ENCODE data around the gene SYT5.
A peak's percentile ranks its signal among the peaks of the same experiment; 100 is the strongest.
"Not testable (repeated sequence)": the region's sequence is repeated elsewhere in the genome, so short reads cannot be mapped to it uniquely, and the experiment has no call there.

The SYT5 gene

DNA sequence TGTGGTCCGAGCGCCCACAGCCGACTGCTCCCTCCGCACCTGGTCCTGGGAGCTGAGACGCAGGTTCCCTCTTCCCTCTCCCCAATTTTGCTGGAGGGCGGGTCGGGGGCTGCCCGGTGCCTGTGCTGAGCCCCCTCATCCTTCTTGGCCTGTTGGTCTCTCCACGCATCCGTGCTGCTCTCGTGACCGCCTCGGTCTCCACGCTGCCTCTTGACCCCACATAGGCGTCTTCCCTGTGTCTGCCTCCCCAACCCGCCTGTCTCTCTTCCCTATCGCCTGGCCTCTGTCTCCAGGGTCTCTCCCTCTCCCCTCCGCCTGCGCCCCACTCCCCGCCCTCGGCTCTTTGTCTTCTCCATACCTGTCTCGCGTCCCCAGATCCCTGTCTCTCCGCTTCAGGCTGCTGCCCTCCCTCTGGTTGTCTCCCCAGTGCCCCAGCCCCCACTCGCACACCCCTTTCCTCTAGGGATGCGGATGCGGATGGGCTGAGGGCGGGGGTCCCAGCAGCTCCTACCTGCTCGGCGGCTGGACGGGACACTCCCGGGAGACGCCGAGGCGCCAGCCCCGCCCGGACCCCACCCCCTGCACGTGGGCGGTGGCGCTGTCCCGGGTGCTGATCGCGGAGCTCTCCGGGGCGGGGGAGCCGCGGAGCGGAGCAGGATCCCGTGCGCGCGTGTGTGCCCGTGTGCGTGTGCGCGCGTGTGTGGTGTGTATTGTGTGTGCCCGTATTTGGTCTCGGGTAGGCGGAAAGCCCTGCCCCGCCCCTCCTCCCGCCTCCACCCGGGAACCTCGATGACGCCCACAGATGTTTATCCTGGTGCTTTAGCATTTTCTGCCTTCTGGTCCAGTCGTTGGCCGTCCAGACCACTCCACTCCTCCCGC, at the start of gene SYT5:
Gene SYT5, minus strand, starts transcription at position 684 of the 879 bp plus-strand sequence. CDS start 1,248 bp downstream, outside the sequence.
- peak; percentile 79 for DNase-seq (ENCODE audit: low spot score)

DNA sequence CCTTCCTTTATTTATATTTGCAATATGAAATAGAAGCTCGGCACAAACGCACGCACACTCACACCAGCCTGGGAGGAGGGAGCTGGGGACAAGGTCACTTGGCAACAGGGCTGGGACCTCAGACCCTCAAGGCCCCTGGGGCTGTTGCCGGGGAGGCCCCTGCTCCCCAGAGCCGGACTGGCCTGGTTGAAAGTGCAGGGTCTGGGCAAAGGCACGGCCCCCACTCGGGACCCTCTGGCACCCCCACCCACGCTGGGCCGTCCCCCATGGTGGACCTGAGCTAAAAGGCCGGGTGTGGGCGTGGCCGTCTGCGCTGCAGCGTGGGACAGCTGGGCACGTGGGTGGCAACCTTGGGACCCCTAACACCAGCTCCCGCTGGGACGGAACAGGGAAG, 49.7 kb upstream of the SYT5 start:
- DNase-seq (ENCODE audit: low spot score): no peak

DNA sequence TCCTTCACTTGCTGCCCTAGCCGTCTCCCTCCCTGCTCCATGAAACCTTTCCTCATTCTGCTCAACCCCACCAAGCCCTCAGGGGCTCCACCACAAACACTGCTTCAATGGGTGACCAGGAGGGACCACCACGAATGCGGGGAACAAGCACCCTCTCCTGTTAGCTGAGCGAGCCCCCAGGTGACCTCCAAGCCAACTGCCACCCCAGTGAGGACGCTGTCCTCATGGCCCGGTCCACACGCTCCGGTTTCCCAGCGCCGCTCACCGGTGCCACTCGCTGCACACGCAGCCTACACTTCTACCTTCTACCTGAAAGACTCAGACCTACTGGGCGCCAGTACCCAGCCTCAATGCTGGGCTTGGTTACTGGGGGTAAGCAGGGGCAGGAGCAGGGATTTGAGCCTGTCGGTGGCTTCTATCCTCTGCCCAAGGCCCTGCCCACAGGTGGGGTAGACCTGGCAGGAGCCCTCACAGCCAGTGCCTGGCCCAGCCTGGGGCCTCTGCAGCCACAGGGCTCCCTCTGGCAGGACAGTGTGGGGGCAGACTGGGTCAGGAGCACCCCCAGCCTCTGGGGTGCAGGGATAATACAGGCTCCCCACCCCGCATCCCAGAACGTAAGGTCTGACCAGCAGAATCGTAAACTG, 49.2 kb upstream of the SYT5 start:
- no peak for DNase-seq (ENCODE audit: low spot score)

DNA sequence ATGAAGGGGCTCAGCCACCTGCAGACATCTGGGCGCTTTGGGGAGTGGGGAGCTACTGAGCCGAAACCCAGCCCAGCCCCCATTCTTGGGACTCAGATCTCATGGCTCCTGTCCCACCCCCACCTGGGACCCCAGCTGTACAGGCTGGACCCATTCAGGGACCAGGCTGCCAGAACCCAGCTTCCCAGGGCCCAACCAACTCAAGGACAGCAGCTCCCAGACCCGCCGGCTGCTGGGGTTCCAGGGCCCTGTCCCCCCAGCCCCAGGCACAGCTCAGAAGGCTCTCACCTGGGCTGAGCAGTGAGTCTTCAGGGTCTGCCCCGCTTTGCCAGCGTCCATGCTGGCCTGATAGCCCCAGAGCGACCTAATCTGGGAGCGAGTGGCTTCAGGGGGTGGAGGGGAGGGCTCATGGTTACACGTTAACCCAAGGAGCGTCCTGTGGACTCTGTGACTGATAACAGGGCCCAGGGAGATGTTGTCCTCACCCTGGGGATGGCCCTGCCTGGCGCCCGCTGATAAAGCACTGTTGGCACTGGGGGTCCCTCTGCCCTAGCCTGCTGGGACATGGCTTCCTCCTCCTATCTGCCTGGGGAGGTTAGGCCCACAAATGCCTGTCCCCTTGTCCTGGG, 48.4 kb upstream of the SYT5 start, which contains the start of gene TMEM86B:
Gene TMEM86B, minus strand, starts transcription at position 361 of the 629 bp plus-strand sequence. Its CDS starts 22 bp downstream, at position 339.
- no peak for DNase-seq (ENCODE audit: low spot score)

DNA sequence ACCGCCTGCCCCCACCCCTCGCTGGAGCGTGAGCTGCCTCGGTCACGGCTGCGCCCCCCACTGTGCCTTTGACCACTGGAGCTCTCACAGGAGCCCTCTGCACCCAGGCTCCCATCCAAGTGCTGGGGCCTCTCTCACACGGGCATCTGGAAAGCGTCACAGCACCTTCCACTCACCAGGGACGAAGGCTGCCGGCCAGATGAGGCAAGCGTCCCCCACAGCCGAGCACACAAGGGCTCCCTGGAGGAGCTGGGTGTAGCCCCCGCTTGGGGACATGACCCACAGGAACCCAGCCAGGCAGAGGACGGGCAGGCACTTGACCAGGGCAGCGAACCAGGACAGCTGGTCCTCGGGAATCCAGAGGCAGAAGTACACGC, 47.9 kb upstream of the SYT5 start:
- no peak for DNase-seq (ENCODE audit: low spot score)

DNA sequence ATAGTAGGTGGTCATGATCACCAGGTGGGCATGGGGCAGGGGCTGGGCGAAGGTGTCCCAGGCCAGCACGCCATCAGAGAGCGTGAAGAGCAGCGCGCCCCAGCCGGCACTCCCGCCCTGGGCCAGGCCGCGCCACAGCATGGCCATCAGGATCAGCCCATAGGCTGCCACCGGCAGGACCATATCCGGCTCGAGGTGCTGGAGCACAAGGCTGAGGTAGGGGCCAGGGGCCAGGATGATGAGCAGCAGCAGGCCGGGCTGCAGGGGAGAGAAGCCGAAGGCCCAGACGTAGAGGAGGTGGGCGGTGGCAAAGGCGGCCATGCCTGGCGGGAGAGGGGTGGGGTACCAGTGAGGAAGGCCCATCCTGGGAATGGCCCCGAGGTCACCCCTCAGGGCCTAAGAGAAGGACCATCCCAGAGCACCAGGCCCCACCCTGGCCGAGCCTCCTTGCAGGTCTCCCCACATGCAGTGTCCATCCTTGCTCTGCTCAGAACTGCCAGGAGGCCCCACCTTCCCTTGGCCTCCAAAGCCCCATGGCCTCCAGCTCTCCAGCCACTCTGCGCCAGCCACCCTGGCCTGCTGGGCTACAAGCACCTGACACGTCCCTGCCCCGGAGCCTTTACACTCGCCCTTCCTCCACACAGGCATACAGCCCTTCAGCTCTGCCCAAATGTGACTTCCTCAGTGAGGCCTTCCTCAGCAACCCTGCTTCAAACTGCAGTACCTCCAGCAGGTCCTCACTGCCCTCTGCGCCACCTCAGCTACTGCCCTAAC, 47.3 kb upstream of the SYT5 start:
- DNase-seq (ENCODE audit: low spot score): no peak

DNA sequence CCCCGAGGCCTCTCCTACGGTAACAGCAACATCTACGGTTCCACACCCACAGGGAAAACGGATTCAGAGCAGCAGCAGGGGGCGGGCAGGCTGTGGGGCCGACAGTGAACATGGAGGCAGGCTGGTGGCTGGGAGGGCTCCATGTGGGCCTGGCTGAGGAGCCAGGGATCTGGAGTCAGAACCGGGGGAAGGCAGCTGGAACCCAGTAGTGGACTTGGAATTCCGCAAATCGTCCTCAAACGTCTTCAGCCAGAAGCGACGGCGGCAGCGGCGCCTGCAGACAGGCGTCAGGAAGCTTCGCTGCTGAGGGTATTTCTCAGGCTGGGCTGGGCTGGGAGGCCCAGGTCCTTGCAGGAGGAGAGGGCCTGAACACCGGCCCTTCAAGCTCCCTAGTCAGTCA, 46.7 kb upstream of the SYT5 start:
- DNase-seq (ENCODE audit: low spot score): no peak

DNA sequence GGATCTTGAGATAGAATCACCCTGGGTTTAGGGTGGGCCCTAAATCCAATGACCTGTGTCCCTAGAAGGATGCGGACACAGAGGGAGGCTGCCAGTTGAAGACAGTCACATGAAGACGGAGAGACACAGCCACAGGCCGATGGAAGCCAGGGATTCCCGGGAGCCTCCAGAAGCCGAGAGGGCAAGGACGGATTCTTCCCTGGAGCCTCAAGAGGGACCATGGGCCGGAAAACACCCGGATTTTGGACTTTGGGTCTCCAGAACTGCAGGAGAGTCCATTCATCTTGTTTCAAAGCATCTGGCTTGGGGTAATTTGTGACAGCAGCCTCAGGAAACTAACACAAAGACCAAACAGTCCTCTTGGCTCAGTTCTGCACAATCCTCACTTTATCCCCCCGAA, 46.2 kb upstream of the SYT5 start:
- no peak for DNase-seq (ENCODE audit: low spot score)

DNA sequence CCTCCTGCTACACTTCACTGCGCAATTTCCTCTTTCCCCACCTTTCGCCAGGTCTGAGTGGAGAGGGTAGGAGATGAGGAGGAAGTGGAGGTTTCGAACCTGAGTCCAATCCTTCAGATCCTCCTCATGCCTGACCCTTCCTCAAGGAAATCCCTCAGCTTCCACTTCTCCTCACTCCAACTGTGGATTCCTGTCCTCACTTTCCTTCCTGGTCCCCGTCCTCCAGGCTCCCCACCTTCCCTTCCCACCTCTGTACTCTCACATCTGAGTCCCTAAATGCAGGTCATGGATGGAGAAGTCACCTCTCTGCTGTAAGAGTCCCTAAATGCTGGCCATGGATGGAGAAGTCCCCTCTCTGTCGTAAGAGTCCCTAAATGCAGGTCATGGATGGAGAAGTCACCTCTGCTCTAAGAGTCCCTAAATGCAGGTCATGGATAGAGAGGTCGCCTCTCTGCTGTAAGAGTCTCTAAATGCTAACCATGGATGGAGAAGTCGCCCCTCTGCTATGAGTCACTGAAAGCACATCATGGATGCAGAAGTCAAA, 45.4 kb upstream of the SYT5 start:
- DNase-seq (ENCODE audit: low spot score): no peak

DNA sequence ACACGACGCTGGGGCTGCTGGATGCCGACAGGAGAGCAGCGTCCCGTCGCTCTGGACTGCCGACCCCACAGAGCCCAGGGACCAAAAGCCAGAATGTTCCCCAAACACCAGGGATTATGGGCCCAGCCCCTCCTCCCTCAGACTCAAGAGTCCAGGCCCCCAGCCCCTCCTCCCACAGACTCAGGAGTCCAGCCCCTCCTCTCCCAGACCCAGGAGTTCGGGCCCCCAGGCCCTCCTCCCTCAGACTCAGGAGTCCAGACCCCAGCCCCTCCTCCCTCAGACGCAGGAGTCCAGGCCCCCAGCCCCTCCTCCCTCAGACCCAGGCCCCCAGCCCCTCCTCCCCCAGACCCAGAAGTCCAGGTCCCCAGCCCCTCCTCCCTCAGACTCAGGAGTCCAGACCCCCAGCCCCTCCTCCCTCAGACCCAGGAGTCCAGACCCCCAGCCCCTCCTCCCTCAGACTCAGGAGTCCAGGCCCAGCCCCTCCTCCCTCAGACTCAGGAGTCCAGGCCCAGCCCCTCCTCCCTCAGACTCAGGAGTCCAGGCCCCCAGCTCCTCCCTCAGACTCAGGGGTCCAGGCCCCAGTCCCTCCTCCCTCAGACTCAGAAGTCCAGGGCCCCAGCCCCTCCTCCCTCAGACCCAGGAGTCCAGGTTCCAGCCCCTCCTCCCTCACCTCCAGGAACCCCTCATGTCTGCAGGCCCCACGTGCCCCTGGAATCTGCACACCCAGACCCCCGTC, 44.8 kb upstream of the SYT5 start:
- not testable (repeated sequence) for DNase-seq (ENCODE audit: low spot score)

DNA sequence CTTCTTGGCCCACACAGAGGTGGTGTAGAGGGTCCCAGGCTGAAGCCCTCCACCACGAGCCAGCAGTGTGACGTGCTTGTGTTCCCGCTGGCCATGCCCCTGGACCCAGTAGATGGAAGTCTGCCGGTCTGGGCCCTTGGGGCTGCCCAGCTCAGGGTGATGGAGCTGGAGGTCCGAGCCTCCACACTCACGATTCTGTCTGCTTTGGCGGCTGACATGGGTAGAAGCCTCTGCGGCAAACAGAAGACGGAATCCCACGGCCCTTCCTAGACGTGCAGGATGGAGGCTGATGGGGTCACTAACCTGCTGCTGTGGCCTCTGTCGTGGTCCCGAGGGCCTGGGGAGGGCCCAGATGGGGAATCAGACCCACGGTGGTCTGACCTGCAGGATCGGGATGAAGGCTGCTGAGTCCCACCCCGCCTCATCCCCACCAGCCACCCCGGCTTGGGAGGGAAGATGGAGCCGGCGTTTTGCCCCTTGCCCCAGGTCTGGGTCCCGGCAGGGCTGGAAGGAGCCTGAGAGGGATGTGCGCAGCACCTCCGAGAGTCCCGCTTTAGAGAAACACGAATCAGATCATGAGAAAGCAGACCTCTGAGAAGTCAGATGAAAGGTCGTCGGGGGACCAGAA, 44.1 kb upstream of the SYT5 start:
- DNase-seq (ENCODE audit: low spot score): no peak

DNA sequence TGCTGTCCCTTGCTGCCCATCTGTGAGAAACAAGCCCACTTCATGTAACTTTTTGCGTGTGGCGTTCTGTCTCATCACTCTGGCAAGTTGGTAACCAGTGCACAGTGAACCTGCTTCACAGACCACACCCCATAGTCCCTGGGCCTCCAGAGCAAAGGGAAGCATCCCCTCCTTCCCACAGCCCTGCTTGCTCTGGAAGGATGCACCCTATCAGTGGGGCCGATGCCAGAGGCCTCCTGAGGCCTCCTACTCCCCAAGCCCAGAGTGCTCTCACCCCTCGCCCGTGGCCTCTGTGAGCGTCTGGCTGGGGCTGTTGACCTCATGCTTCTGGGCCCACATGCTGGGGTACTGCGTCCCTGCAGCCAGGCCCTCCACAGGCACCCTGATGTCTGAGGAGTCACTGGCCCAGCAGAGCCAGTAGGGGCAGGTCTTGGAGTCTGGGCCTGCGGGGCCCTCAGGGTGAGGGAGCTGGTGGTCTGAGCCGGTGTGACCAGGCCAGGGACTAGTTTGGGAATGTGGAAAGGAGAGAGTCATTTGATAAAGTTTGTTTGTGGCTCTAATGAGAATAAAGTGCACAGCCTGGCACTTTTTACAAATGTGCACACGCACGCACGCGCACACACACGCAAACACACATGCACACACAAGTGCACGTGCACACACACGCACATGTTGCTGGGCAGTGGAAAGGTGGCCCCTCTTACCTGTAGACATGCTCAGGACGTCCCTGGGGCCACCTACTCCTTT, 43.4 kb upstream of the SYT5 start:
- DNase-seq (ENCODE audit: low spot score): no peak

DNA sequence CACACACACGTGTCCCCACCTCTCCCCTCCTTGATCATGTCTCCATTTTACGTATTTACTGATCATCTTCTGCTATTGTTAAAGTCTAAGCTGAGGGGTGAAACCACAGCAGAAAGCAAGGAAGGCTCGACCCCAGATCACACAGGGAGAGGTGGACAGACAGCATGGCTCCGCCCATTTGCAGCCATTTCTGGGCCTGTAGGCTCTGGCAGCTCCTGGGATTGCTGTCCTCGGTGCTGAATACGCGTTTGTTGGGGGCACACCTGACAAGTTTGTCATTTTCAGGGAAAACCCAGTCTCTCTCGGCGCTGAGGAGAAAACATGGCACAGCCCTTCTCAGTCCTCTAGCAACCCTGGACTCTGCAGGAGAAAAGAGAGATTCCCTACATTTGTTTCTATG, 40.4 kb upstream of the SYT5 start:
- no peak for DNase-seq (ENCODE audit: low spot score)

DNA sequence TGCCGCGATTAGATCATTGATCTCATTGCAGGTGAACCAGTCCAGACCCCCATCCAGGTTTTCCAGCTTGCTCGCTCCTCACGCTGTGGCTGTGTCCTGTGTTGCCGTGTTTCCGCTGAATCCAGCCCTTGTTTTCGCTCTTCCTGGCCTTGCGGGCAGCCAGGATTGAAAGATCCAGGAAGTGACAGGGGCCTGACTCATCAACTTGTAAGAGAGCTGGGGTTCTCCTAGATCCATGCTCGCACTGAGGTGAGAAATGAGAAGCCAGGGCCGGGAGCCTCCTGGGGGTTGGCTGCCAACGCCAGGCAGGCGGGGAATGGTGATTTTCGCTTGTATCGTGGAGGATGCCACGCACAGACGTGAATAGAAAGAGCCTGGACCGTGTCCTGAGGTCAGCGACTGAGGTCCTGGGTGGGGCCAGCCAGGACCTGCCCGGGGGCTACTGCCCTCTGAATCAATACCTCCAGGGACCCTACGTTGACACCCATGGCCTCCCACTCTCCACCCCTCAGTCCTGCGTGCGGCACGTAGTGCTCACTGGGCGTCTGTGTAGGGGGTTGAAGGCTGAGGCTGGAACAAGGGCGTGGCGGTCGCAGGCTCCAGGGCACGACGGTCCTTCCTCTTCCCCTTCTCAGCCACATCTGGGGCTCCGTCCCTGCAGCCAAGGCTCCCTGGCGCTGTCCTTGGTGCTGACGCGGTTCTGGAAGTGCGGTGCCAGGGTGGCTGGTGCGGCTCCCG, 36.5 kb upstream of the SYT5 start:
- DNase-seq (ENCODE audit: low spot score): peak; percentile 91

DNA sequence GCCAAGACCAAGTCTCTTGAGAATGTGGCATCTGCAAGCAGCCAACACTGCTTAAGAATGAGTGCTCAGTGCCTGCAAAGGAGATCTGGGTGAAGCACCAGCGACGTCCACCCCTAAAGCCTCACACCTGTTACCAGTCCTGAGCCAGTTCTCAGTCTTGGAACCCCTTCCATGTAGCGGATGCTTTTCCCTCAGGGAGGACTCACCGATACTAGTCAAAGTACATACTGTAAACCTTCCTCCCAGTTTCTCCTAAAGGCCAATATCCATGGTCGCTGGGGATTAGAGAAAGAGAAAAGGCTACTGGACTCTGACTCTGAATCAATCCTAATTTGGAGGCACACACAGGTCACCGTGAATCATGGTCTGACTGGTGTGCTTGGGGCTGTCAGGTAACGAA, 33.5 kb upstream of the SYT5 start:
- DNase-seq (ENCODE audit: low spot score): no peak

DNA sequence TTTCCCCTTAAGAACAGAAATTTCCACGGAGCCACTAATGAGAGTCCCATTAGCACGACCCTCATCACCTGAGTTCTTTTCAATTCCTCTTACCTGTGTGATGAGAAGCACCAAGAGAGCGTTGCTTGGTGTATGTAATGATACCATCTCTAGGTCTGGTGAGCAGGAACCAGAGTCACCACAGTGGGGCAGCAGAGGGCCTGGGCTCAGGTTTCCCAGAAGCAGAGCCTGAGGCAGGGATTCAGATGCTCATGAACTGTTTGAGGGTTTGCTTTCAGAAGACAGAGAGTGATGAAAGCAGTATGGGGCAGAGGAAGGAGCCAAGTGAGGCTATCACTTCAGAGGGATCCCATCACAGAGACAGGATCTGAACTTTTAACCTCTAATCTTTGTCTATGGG, 32.4 kb upstream of the SYT5 start:
- no peak for DNase-seq (ENCODE audit: low spot score)

DNA sequence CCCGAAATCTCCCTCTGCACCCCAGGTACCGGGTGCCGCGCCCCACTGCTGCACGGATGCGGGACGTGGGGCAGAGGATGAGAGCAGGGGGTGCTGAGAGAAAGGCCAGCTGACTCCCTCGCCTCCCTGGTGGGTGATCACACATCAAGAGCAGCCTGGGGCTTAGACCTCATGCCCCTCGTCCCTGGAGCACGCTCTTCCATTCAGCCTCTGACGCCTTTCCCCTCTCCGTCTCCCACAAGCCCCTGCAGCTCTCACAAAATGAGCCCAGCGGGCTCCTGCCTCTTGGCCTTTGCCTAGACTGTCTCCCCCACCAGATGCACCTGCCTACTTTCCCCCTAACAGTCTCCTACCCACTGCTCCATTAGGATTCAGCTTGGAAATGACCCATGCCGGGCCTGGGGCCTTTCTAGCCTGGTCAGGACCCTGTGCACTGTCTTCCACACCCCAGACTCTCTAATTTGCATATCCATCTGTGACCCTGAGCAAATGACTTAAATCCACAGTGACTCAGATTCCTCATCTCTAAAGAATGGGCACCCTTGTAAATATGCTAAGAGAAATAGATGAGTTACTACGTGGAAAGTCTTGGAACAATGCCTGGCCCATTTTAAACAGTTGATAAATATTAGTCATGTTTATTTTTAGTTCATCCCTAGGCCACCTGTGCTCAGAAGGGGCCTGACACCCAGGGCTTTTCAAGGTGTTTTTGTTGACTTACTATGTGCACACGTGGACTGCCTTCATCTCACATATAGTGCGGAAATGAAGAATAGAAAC, 29.8 kb upstream of the SYT5 start:
- DNase-seq (ENCODE audit: low spot score): peak; percentile 60

DNA sequence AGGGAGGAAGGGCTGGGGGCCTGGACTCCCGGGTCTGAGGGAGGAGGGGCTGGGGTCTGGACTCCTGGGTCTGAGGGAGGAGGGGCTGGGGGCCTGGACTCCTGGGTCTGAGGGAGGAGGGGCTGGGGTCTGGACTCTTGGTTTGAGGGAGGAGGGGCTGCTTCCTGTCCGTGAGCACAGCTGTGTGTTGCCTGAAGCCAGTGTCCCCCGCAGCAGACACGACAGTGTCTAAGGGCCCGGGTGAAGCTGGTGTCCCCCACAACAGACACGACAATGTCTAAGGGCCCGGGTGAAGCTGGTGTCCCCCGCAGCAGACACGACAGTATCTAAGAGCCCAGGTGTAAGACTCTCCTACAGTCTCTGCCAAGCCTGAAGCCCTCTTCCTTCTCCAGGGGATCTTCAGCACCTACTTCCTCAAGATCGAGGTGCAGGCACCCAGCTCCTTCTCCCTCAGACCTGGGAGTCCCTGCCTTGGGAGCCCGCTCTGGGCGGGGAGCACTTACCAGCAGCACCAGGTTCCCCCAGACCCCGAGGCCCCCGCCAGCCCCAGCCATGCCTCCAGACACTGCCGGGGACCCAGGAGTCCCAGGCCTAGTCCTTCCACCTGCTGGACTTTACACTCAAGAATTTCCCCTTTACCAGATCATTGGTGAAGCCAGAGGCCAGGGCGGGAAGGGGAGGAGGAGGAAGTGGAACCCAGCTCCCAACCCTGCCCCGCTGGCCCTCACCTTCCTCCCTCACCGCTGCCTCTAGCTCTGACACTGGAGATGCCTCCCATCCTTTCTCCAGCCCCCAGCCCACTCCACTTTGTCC, 29.0 kb upstream of the SYT5 start, which contains the start of gene PTPRH:
Gene PTPRH, minus strand, starts transcription at position 622 of the 813 bp plus-strand sequence. Its CDS starts 68 bp downstream, at position 554.
- DNase-seq (ENCODE audit: low spot score): no peak

Data from GM03348 (cell line).